ENCODE data around the gene PRDM5. TPM values are rescaled to one million over a fixed set of nuclear protein-coding genes. Genes with fewer than 3 reads are reported as not detected.

PRDM5 gene
- total RNA-seq, 2 donors from 2014 or later: 9.6 to 36.3 TPM

- no peaks in the 10 kb centered on the region for H3K27me3 ChIP-seq
- no peaks in the 10 kb centered on the region for H3K4me1 ChIP-seq
- WGBS, 2 donors: 81 to 90% methylated on average over 4 of the region's 4 CpGs
- intact Hi-C loops (cut with DNase I): no loop called here
- DNase-seq (no peak), ATAC-seq (no peak)
- H3K36me3 ChIP-seq (replicated peaks in 1 of 2; ENCODE audit: insufficient read depth in 1 of 2, low read depth in 2 of 2): no peaks in the 10 kb centered on the region
- TF ChIP-seq, protein P1, sequence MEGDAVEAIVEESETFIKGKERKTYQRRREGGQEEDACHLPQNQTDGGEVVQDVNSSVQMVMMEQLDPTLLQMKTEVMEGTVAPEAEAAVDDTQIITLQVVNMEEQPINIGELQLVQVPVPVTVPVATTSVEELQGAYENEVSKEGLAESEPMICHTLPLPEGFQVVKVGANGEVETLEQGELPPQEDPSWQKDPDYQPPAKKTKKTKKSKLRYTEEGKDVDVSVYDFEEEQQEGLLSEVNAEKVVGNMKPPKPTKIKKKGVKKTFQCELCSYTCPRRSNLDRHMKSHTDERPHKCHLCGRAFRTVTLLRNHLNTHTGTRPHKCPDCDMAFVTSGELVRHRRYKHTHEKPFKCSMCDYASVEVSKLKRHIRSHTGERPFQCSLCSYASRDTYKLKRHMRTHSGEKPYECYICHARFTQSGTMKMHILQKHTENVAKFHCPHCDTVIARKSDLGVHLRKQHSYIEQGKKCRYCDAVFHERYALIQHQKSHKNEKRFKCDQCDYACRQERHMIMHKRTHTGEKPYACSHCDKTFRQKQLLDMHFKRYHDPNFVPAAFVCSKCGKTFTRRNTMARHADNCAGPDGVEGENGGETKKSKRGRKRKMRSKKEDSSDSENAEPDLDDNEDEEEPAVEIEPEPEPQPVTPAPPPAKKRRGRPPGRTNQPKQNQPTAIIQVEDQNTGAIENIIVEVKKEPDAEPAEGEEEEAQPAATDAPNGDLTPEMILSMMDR (IDR thresholded peaks at IDR 0.05): no peak
- no peak for TF ChIP-seq POLR2A (IDR thresholded peaks at IDR 0.05)
- H3K4me3 ChIP-seq: no peak overlapping the region
- H3K27ac ChIP-seq: no peak overlapping the region
- no peaks in the 10 kb centered on the region for H3K9me3 ChIP-seq
Measured at GRCh38 chr4:120963449-120963848, 40.9 kb upstream of the PRDM5 start.

- no peak overlapping the region for H3K27ac ChIP-seq
- intact Hi-C loops (cut with DNase I): no loop called here
- H3K9me3 ChIP-seq: no peaks in the 10 kb centered on the region
- TF ChIP-seq, protein P1 (IDR thresholded peaks at IDR 0.05): no peak
- no peak for TF ChIP-seq POLR2A (IDR thresholded peaks at IDR 0.05)
- DNase-seq (no peak), ATAC-seq (no peak)
- H3K27me3 ChIP-seq: no peaks in the 10 kb centered on the region
- no peaks in the 10 kb centered on the region for H3K4me1 ChIP-seq
- WGBS, 2 donors: 43 to 50% methylated on average over 2 of the region's 2 CpGs
- H3K4me3 ChIP-seq: no peak overlapping the region
- no peaks in the 10 kb centered on the region for H3K36me3 ChIP-seq (replicated peaks in 1 of 2; ENCODE audit: insufficient read depth in 1 of 2, low read depth in 2 of 2)
Measured at GRCh38 chr4:120960656-120961267, 38.2 kb upstream of the PRDM5 start.

GRCh38 chr4:120948382-120948781 is 25.9 kb upstream of the PRDM5 start:
- ATAC-seq (no peak), DNase-seq (no peak)
- WGBS, 2 donors: 47 to 51% methylated on average over 4 of the region's 4 CpGs
- Histone ChIP-seq H3K27me3 (no peaks in the 10 kb centered on the region), H3K36me3 (replicated peaks in 1 of 2; ENCODE audit: insufficient read depth in 1 of 2, low read depth in 2 of 2) (no peaks in the 10 kb centered on the region), H3K27ac (no peak overlapping the region), H3K9me3 (peaks cover 0 to 17% (median 0%) of the 10 kb centered on the region in 3 donors), H3K4me3 (no peak overlapping the region), H3K4me1 (no peaks in the 10 kb centered on the region)
- intact Hi-C loops (cut with DNase I): no loop called here
- TF ChIP-seq POLR2A (IDR thresholded peaks at IDR 0.05): no peak
- TF ChIP-seq, protein P1 (IDR thresholded peaks at IDR 0.05): no peak

DNA sequence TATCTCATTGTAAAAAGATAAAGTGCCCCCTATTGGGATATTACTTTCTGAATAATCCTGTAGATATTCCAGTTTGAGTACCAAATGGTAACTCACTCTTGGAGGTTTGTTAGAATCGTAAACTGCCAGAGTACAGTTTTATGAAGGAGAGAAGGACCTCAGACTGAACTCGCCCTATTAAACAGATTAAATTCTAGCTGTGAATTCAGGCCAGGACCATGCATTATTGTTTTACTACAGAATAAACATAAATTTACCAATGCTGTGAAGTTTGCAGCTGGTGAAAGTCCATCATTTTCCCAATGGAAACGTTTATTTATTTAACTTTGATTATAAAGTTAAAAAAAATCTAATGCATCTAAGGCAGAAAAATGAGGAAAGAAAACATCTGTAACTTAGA is 20.2 kb upstream of the PRDM5 start:
- no peaks in the 10 kb centered on the region for H3K36me3 ChIP-seq (replicated peaks in 1 of 2; ENCODE audit: insufficient read depth in 1 of 2, low read depth in 2 of 2)
- ATAC-seq: no peak
- H3K4me3 ChIP-seq: no peak overlapping the region
- no peaks in the 10 kb centered on the region for H3K4me1 ChIP-seq
- H3K27me3 ChIP-seq: no peaks in the 10 kb centered on the region
- intact Hi-C loops (cut with DNase I): no loop called here
- WGBS, 2 donors: 35 to 44% methylated on average over 3 of the region's 3 CpGs
- no peak for DNase-seq
- no peak overlapping the region for H3K27ac ChIP-seq
- H3K9me3 ChIP-seq: peaks cover 0 to 3% (median 0%) of the 10 kb centered on the region in 3 donors
- TF ChIP-seq POLR2A (IDR thresholded peaks at IDR 0.05): no peak
- TF ChIP-seq, protein P1 (IDR thresholded peaks at IDR 0.05): no peak

DNA sequence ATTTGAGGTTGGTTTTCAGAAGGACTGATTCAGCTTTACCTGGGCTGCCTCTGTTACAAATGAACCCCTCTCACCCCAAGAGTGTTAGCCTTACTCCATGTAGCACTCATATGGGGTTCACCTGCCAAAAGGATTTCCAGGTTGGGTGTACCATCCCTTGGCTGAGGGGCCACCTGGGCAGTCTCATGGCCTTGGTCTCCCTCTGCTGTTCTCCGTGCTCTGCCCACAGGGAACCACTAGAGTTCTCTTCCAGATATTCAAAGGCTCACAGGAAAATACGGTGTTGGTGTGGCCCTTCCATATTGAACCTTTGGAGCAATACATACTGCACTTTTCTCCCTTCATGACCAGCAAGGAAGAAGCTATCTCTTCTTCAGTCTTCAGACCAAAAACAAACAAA is 18.0 kb upstream of the PRDM5 start:
- DNase-seq (peak in 1 of 4 donors; percentile 7), ATAC-seq (peak; percentile 15)
- Histone ChIP-seq H3K27me3 (no peaks in the 10 kb centered on the region), H3K9me3 (peaks cover 0 to 3% (median 0%) of the 10 kb centered on the region in 3 donors), H3K4me3 (no peak overlapping the region), H3K4me1 (no peaks in the 10 kb centered on the region), H3K36me3 (replicated peaks in 1 of 2; ENCODE audit: insufficient read depth in 1 of 2, low read depth in 2 of 2) (no peaks in the 10 kb centered on the region), H3K27ac (no peak overlapping the region)
- TF ChIP-seq, protein P1 (IDR thresholded peaks at IDR 0.05): peak in 1 of 7 experiments; percentile 15
- no peak for TF ChIP-seq POLR2A (IDR thresholded peaks at IDR 0.05)
- intact Hi-C loops (cut with DNase I): no loop called here
- 69 to 76% methylated on average over 2 of the region's 2 CpGs for WGBS, 2 donors

Measured in body of pancreas (tissue), 4 donors.